HEK293T (cell line): ENCODE data around the gene PRKCG.

Source experiments
- CTCF ChIA-PET: fragments of 350-600 bp; formaldehyde crosslinking; extraction: SDS; loops from one replicate; lab custom pipeline; 2021; ENCODE audit warnings: antibody characterized with exemption, inconsistent platforms; lab: Yijun Ruan, JAX
- POLR2A ChIA-PET: fragments of 350-600 bp; formaldehyde crosslinking; extraction: SDS; loops from one replicate; lab custom pipeline; 2020; ENCODE audit warnings: antibody characterized with exemption, inconsistent platforms; lab: Yijun Ruan, JAX
- DNase-seq: peaks from one replicate; pipeline ENCODE4 v3.0.0; 2012; ENCODE audit warnings: mixed read lengths; ENCODE audit errors: extremely low spot score
- ARNT ChIP-seq: fragments of 450-650 bp; IDR thresholded peaks from 2 replicates; pipeline ENCODE4 v1.6.1; 2017; ENCODE audit warnings: mild to moderate bottlenecking
- BHLHE40 ChIP-seq: fragments of 450-650 bp; IDR thresholded peaks from 2 replicates; pipeline ENCODE4 v1.6.1; 2016; ENCODE audit warnings: mild to moderate bottlenecking, moderate library complexity, borderline replicate concordance
- CTBP1 ChIP-seq: fragments of 450-650 bp; IDR thresholded peaks from 2 replicates; pipeline ENCODE4 v1.6.1; 2016; ENCODE audit warnings: borderline replicate concordance
- ELF4 ChIP-seq: fragments of 450-650 bp; IDR thresholded peaks from 2 replicates; pipeline ENCODE4 v1.6.1; 2017; ENCODE audit warnings: antibody characterized with exemption
- FOXA1 ChIP-seq: fragments of 450-650 bp; IDR thresholded peaks from 2 replicates; pipeline ENCODE4 v1.6.1; 2016; ENCODE audit warnings: mild to moderate bottlenecking
- FOXK2 ChIP-seq: fragments of 450-650 bp; IDR thresholded peaks from 2 replicates; pipeline ENCODE4 v1.6.1; 2016; ENCODE audit warnings: mild to moderate bottlenecking
- FOXM1 ChIP-seq: fragments of 450-650 bp; IDR thresholded peaks from 2 replicates; pipeline ENCODE4 v1.6.1; 2017; ENCODE audit warnings: mild to moderate bottlenecking, borderline replicate concordance
- HDGF ChIP-seq: fragments of 450-650 bp; IDR thresholded peaks from 2 replicates; pipeline ENCODE4 v1.6.1; 2017; ENCODE audit warnings: antibody characterized with exemption, borderline replicate concordance
- L3MBTL2 ChIP-seq: fragments of 450-650 bp; conservative IDR thresholded peaks from 2 replicates; pipeline ENCODE4 v1.6.1; 2016; ENCODE audit warnings: mild to moderate bottlenecking
- LEF1 ChIP-seq: fragments of 450-650 bp; IDR thresholded peaks from 2 replicates; pipeline ENCODE4 v1.6.1; 2017; ENCODE audit warnings: mild to moderate bottlenecking, borderline replicate concordance
- NFRKB ChIP-seq: fragments of 450-650 bp; IDR thresholded peaks from 2 replicates; pipeline ENCODE4 v1.6.1; 2016; ENCODE audit warnings: mild to moderate bottlenecking, moderate library complexity
- PKNOX1 ChIP-seq: fragments of 450-650 bp; IDR thresholded peaks from 2 replicates; pipeline ENCODE4 v1.6.1; 2016
- SP1 ChIP-seq: fragments of 450-650 bp; IDR thresholded peaks from 2 replicates; pipeline ENCODE4 v1.6.1; 2017
- SUZ12 ChIP-seq: fragments of 450-650 bp; IDR thresholded peaks from 2 replicates; pipeline ENCODE4 v1.6.1; 2016; ENCODE audit warnings: mild to moderate bottlenecking
- TARDBP ChIP-seq: fragments of 450-650 bp; IDR thresholded peaks from 2 replicates; pipeline ENCODE4 v1.6.1; 2016
- ZNF384 ChIP-seq: fragments of 450-650 bp; IDR thresholded peaks from 2 replicates; pipeline ENCODE4 v1.6.1; 2016

The PRKCG gene

GRCh38 chr19:53896682-53897081 lies 14.7 kb downstream of the PRKCG start:
- no peak for DNase-seq
- ChIA-PET CTCF (no interaction called here), POLR2A (no interaction called here)
- TF ChIP-seq PKNOX1, result no peak
- no peak for TF ChIP-seq ARNT

- ChIA-PET CTCF (no interaction called here), POLR2A (no interaction called here)
- TF ChIP-seq CTBP1, result no peak
- no peak for TF ChIP-seq PKNOX1
- TF ChIP-seq L3MBTL2, result no peak
- TF ChIP-seq LEF1, result no peak
- DNase-seq, result no peak
Observed at GRCh38 chr19:53897459-53897858, 15.5 kb downstream of the PRKCG start.

GRCh38 chr19:53898166-53898565 lies 16.2 kb downstream of the PRKCG start:
- DNase-seq, result no peak
- TF ChIP-seq PKNOX1, result no peak
- no peak for TF ChIP-seq L3MBTL2
- TF ChIP-seq ZNF384, result no peak
- TF ChIP-seq TARDBP, result no peak
- no peak for TF ChIP-seq SP1
- POLR2A ChIA-PET, result interaction anchor here (0.9 kb wide), 1 partner anchor 82 kb away, joined by 3 read pairs; no protein-coding TSS in a partner anchor
- CTCF ChIA-PET, result interaction anchor here (0.9 kb wide), 1 partner anchor 137 kb away, joined by 4 read pairs; no protein-coding TSS in a partner anchor

GRCh38 chr19:53898636-53899341 lies 16.8 kb downstream of the PRKCG start:
- CTCF ChIA-PET, result interaction anchor here (0.7 to 1.2 kb wide), 3 partner anchors 13 to 137 kb away, joined by 3 to 11 read pairs (median 4); no protein-coding TSS in a partner anchor
- POLR2A ChIA-PET, result interaction anchor here (0.9 kb wide), 1 partner anchor 82 kb away, joined by 3 read pairs; no protein-coding TSS in a partner anchor
- DNase-seq, result peak; percentile 88
- TF ChIP-seq BHLHE40 (no peak), FOXK2 (no peak), SUZ12 (no peak), HDGF (no peak), L3MBTL2 (no peak), NFRKB (no peak), ZNF384 (no peak), TARDBP (no peak), CTBP1 (no peak), FOXM1 (no peak), PKNOX1 (no peak), SP1 (no peak; the same call in 1 of the 2 replicates), ELF4 (no peak)

GRCh38 chr19:53900191-53900860 lies 18.3 kb downstream of the PRKCG start:
- ChIA-PET POLR2A (no interaction called here), CTCF (interaction anchor here (1.0 kb wide), 1 partner anchor 12 kb away, joined by 4 read pairs; no protein-coding TSS in a partner anchor)
- no peak for DNase-seq
- TF ChIP-seq NFRKB (no peak), HDGF (no peak), SUZ12 (no peak), LEF1 (no peak), ELF4 (no peak), SP1 (no peak), BHLHE40 (no peak), ZNF384 (no peak), L3MBTL2 (no peak), PKNOX1 (no peak), FOXK2 (no peak), CTBP1 (no peak), ARNT (no peak), FOXA1 (no peak)
